GM18951 (cell line): ENCODE measurements around the gene SGMS1.
"Not testable (repeated sequence)": the region's sequence is repeated elsewhere in the genome, so short reads cannot be mapped to it uniquely, and the experiment has no call there.

Experiments
- POLR2A ChIP-seq: IDR thresholded peaks from 4 replicates; pipeline ENCODE4 v1.6.1; 2011; ENCODE audit warnings: mild to moderate bottlenecking; ENCODE audit not compliant: insufficient read length, insufficient read depth; ENCODE audit errors: extremely low read depth
- in situ Hi-C: fragments of 300-500 bp; cut with MboI; formaldehyde crosslinking; loops from one replicate; pipeline ENCODE4 v1.12.0; 2022; ENCODE audit warnings: low sequenced_read_pairs, mixed read lengths, inconsistent platforms; ENCODE audit not compliant: unreplicated experiment

Gene SGMS1

DNA sequence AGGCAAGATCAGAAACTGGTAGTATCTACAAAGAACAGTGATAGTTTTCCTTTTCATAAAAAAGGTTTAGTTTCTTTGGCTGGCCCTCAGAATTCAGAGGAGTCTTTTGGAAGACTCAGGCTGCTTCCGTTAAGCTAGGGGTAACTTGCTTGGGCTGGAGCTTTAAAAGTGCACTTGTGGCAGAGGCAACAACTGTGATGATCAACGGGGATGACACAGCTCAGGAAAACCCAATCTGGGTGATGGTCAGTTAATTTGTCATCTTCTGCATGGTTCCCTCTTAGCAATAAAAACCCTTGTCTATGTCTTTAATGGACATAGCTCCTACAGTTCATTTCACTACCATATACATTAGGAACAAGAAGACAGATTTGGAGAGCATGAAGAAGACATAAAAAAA is 46.7 kb downstream of the SGMS1 start:
- in situ Hi-C loops, result no loop called here
- TF ChIP-seq POLR2A, result no peak

DNA sequence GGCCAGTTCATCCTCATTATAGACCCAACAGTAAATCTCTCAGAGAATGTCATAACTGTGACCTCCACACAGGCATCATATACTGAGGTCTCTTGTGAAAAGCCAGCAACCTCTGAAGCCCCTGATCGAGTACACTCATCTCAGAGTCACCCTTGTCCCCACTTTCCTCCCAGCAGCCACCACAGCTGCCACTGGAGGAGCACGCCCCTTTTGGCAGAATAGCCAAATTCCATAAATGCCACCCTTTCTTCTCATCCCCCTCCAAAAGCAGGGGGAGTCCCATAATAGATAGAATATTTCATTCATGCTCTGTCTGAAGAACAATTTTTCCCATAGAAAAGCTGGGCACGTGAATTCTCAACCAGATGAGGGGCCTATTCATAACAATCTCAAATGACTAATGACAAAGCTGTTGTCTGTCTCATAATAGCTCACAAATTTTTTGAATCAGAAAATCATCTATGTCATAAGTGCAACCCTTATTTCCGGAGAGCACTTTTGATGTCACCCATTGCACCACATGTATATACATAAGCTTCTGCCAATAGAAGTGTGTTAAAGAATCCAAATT is 47.4 kb downstream of the SGMS1 start:
- in situ Hi-C loops, result no loop called here

DNA sequence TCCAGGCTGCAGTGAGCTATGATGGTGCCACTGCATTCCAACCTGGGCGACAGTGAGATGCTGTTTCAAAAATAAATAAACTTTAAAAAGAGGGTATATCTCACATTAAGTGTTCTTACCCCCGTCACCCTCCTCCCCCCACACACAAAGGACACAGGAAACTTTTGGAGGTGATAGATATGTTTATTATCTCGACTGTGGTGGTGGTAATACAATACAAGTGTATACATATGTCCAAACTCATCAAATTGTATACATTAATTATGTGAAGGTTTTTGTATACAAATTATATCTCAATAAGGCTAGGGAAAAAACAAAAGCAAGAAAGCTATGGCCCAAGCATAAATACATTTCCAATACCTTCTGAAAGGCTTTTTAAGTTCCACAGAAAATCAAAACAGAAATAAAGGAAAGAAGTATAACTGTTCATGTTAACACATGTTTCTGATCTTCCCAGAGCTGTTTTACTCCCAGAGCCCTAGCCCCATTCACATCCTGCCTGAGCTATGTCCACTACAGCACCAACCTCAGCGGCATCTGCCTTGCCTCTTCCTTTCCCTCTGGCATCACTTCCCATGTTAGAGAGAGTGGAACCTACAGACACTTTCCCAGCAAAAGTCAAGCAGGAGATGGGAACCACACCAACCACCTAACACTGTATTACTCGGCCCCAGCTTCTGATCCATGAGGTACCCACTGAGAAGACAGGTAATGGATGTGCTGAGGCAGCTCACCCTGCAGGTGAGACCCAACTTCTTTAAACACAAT is 48.1 kb downstream of the SGMS1 start:
- no peak for TF ChIP-seq POLR2A
- in situ Hi-C loops, result no loop called here

More for the DNA sequence above, 47.4 kb downstream of the SGMS1 start:
- TF ChIP-seq POLR2A, result no peak

DNA sequence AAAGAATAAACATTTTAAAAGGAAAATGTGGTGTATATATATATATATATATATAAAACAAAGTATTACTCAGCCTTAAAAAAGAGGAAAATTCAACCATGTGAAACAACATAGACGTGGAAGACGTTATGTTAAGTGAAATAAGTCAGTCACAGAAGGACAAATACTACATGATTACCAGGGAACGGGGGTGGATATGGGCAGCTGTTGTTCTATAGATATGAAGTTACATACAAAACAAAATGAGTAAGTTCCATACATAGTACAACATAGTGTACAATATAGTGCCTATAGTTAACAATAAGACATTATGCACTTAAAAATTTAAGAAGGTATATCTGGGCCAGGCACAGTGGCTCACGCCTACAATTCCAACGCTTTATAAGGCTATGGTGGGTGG is 48.8 kb downstream of the SGMS1 start:
- TF ChIP-seq POLR2A, result no peak
- in situ Hi-C loops, result no loop called here

DNA sequence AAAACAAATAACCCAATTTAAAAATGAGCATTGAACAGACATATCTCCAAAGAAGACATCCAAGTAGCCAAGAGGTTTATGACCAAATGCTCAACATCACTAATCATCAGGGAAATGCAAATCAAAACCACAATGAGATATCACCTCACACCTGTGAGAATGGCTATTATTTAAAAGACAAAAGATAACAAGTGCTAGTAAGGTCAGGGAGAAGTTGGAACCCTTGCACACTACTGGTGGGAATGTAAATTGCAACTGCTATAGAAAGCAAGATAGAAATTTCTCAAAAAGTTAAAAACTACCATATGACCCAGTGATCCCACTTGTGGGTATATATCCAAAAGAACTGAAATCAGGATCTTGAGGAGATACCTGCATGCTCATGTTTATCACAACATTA is 49.5 kb downstream of the SGMS1 start:
- in situ Hi-C loops, result no loop called here
- no peak for TF ChIP-seq POLR2A

DNA sequence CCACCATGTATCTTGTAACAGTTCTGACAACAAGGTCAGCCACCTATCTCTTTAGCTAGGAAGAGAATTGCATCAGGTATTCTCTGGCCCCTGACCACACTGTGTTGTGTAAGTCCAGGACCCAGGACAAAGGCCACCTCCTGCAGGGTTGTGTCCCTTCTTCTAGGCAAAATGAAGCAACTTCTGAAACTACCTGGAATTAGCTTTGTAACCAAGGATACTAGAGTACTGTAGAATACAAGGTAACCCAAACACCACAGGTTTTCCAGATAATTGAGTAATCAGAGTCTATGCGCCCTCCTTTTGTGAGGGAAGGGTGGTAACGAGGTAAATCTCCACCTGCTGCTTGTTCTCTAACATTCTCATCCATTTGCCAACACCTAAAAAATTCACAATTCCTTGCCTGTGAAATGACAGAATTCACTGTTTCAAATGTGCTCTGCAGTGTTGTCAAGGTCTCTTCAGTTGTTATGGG is 51.7 kb downstream of the SGMS1 start:
- in situ Hi-C loops, result no loop called here
- no peak for TF ChIP-seq POLR2A

DNA sequence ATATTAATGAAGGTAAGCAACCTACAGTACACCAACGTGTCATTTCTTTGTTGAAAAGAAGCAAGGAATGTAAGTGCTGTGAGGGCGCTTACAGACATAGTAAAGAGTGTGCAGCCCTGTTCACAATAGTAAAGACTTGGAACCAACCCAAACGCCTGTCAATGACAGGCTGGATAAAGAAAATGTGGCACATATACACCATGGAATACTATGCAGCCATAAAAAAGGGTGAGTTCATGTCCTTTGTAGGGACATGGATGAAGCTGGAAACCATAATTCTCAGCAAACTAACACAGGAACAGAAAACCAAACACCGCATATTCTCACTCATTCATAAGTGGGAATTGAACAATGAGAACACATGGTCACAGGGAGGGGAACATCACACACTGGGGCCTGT is 55.0 kb downstream of the SGMS1 start:
- in situ Hi-C loops, result not testable (repeated sequence)

DNA sequence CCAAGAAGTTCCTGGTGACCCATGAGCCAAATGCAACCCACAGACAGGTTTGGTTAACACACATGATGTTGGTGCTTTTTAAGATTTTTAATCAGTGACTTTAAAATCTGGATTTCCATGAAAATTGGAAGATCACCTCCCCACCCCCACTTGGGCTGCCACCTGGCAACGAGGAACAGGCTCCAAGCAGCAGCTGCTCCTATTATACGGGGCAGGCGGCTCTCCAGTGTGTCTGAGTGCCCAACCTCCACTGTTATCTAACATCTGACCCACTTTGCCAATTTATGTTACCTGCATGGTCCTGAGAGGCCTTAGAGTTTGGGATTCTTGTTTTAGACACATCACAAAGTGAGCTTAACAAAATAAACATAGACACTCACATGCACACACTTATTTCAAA is 56.4 kb downstream of the SGMS1 start:
- in situ Hi-C loops, result no loop called here
- no peak for TF ChIP-seq POLR2A

DNA sequence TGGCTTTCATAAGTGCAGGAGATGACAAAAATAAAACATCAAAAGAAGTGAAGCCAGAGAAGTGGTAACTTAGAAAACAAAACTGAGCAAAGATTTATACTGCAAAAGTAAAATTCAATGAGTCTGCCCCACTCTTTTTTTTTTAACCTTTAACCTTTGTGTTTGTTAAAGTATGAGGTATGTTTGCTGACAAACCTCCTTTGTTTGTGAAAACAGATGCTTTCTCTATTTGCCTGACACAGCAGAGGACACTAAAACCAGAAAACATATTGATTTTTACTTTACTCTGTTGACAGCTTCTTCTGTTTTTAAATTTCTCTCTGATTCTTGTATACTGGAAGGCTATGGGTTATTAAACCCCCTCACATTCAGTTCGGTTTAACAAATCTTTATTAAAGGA is 57.6 kb downstream of the SGMS1 start:
- in situ Hi-C loops, result no loop called here
- no peak for TF ChIP-seq POLR2A

DNA sequence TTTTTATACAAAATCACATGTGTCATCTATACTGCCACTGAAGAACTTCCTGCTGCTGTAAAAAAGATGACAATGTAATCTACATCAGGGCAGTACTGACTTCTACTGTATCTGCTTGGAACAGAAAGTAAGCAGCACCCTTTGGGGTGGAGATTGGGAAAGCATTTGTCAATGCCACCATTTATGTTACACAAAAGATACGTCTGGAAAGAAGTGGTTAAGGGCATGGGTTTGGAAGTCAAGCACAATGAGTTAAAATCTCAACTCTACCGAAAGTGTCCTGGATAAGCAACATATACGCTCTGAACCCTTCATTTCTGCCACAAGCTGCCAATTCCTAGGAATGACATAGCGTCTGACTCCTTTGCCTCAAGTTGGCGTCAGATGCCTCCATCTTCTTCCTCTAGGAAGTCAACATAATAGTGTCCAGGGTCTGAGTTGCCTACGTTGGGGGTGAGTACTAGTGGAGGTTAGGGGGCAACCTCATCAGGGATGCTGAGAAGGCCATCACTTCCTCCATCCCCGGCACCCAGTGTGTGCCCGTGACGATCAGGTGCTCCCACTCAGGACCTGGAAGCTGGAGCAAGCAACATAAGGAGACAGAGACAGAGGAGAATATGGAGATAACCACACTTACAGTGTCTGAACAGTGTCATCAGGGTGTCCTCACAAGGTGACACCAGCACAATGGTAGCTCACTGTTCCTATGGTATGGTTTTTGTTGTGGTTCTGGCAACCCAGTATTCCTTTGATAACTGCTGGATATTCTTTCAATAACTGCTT is 58.3 kb downstream of the SGMS1 start:
- TF ChIP-seq POLR2A, result no peak
- in situ Hi-C loops, result no loop called here

DNA sequence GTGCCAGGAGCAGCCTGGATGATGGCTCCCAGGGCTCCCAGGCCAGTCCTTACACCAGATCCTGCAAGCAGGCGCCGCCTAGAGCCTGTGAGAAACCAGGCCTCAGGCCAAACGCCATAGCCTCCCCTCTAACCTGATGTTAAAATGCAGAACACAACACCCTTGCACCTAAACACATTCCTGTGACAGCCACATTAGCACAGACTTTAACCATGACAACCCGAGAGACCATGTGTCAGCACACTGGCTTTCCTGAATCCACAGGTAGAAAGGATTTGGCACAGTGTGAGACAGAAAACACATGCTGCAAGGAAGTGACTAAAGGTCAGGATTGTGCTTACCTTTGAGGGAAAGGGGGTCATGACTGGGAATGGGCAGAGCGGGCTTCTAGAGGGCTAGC is 59.9 kb downstream of the SGMS1 start:
- no peak for TF ChIP-seq POLR2A
- in situ Hi-C loops, result no loop called here

DNA sequence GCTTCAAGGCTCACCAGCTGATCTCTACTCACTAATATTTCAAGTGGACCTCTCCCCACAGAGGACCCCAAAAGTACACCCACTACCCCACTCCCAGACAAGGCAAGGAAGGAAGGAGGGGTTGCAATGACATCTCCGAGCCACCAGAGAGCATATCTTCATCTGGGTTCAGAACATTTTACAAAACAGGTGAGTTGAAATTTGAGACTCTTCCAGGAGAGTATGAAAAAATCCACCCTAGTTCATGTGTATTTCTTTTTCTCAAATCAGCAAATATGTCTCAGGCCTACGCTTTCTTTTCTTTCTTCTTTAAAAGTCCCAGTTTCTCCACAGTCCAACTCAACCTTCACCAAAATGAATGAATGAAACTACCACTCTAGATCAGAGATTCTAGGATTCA is 61.9 kb downstream of the SGMS1 start:
- no peak for TF ChIP-seq POLR2A

DNA sequence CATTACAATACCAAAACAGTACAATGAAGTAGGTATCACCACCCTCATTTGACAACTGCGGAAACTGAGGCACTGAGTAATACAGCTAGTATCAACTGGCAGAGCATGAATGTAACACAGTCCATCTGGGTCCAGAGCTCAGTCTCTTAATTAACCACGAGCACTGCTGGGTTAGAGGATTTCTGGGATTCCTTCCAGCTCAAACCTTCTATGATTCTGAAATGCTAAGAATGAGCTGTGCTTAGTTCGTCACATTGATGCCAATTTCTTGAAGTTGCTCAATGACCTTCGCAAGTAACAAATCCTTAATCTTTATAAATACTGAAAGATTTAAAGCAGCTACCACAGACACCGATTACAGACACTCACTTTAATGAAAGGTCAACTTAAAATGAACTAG is 62.5 kb downstream of the SGMS1 start:
- TF ChIP-seq POLR2A, result no peak
- in situ Hi-C loops, result no loop called here

More for the DNA sequence above, 61.9 kb downstream of the SGMS1 start:
- in situ Hi-C loops, result no loop called here

DNA sequence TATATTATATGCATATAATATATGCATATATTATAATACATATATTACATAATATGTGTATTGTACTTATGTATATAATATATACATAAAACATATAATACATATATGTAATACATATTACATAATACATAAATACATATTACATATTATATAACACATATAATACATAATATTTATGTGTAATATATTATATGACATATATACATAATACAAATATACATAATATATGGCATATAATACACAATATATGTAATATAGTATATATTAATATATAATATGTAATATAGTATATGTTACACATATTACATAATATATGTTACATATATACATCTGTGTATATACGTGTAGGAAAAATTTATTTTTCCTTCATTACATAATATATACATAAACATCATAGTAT is 63.4 kb downstream of the SGMS1 start:
- TF ChIP-seq POLR2A, result no peak
- in situ Hi-C loops, result no loop called here
